HG03575 (cell line): ENCODE data around the gene MND1.
"Not testable (repeated sequence)": the region's sequence is repeated elsewhere in the genome, so short reads cannot be mapped to it uniquely, and the experiment has no call there.

Source experiments
- ATAC-seq: cut with Tn5 transposase; IDR thresholded peaks from one replicate; pipeline ENCODE4 v1.9.1; 2021; ENCODE audit not compliant: unreplicated experiment, insufficient number of reproducible peaks, low FRiP score; ENCODE audit errors: extremely low read depth

The MND1 gene

GRCh38 chr4:153461549-153461948 is 117.1 kb downstream of the MND1 start:
- ATAC-seq, result not testable (repeated sequence)

DNA sequence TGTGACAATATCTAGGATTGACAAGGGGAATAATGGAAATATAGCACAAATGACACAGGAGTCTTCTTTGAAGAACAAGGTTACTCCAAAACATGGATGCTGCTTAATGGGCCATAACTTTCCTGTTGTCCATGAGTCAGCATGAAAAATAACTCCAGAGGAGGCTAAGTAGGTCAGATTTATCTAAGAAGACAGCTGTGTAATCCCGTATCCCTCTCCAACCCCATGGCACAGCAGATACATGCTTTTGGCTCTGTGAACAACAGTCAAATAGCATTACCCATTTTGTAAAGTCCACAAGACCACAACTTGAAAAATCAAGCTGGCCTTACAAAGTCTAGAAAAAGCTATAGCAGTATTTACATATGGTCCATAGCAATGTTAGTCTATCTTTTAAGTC is 119.6 kb downstream of the MND1 start:
- ATAC-seq, result no peak
